ENCODE data around the gene TRMT11. TPM values are rescaled to one million over a fixed set of nuclear protein-coding genes. Genes with fewer than 3 reads are reported as not detected.

The TRMT11 gene
- polyA plus RNA-seq, 1 donor (not counting 4 experiments of a cell fraction or from before 2014, with no cell fraction given) = 23.0 TPM

DNA sequence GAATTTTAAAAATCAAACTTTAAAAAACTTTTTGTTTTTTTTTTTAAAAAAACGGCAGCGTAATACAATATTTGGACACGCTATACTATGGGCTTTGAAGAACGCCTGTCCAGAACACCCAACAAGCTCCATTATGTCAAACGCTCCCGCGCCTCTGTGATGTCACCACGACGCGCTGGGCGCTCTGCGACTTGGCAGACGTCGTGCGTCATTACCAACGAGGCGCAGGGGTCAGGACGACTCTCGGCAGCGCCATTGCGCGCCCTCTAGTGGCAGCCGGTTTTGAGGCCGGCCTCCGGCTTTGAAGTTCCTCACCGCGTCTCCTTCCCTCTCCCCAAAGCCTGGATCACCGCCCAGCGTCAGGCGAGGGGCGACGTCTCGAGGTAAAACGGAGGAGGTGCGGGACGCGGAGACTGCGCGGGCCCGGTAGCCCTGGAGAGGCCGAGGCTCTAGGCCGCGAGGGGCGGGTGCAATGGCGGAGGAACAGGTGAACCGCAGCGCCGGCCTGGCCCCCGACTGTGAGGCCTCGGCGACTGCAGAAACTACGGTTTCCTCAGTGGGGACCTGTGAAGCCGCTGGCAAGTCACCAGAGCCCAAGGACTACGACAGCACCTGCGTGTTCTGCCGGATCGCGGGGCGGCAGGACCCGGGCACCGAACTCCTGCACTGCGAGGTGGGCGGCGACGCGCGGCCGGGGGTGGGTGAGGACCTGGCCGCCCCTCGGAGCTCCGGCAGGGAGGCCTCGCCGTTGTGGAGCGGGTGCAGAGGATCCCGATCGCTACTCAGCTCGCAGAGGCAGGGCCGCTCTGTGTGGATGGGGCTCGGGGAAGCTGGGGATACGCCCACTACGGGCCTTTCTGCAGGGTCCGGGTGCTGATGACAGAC is 29.6 kb upstream of the TRMT11 start, which contains the start of gene HINT3:
TSS of gene HINT3 (plus strand) at position 265 of the 885 bp plus-strand sequence. CDS start at position 473, 208 bp downstream.
- H4K20me1 ChIP-seq (ENCODE audit: control insufficient read depth, extremely low read depth, insufficient read depth, low read length) = no peaks in the 10 kb centered on the region
- H3K9me1 ChIP-seq (ENCODE audit: control insufficient read depth, extremely low read depth, insufficient read depth, low read length) = no peaks in the 10 kb centered on the region
- dilution Hi-C loops (cut with MboI; ENCODE audit: extremely low pct_ligation_motif_present, low sequenced_read_pairs) = no loop called here
- peaks cover 16% of the 10 kb centered on the region for H3K4me1 ChIP-seq (ENCODE audit: control insufficient read depth, extremely low read depth, insufficient read depth, low read length)
- H3K4me2 ChIP-seq (ENCODE audit: control insufficient read depth, extremely low read depth, insufficient read depth, low read depth, low read length) = peak within 1 kb of the TSS; percentile 97
- TF ChIP-seq, protein P1, sequence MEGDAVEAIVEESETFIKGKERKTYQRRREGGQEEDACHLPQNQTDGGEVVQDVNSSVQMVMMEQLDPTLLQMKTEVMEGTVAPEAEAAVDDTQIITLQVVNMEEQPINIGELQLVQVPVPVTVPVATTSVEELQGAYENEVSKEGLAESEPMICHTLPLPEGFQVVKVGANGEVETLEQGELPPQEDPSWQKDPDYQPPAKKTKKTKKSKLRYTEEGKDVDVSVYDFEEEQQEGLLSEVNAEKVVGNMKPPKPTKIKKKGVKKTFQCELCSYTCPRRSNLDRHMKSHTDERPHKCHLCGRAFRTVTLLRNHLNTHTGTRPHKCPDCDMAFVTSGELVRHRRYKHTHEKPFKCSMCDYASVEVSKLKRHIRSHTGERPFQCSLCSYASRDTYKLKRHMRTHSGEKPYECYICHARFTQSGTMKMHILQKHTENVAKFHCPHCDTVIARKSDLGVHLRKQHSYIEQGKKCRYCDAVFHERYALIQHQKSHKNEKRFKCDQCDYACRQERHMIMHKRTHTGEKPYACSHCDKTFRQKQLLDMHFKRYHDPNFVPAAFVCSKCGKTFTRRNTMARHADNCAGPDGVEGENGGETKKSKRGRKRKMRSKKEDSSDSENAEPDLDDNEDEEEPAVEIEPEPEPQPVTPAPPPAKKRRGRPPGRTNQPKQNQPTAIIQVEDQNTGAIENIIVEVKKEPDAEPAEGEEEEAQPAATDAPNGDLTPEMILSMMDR (optimal IDR thresholded peaks at IDR 0.05 in 1 of 3, IDR thresholded peaks at IDR 0.05 in 1 of 3, conservative IDR thresholded peaks at IDR 0.05 in 1 of 3; ENCODE audit: extremely low read depth in 1 of 3, insufficient read depth in 2 of 3, low read length in 3 of 3) = peak; percentile 91 to 98 (median 93)
- no peak for TF ChIP-seq EZH2 (IDR thresholded peaks at IDR 0.05; ENCODE audit: low read length)
- FAIRE-seq (no peak), DNase-seq (ENCODE audit: low read depth, low spot score) (no peak)
- H3K27ac ChIP-seq (ENCODE audit: control insufficient read depth, insufficient read depth, low read length) = peak within 1 kb of the TSS; percentile 78
- H3K27me3 ChIP-seq (ENCODE audit: control insufficient read depth, extremely low read depth, insufficient read depth, low read length) = no peaks in the 10 kb centered on the region
- no peaks in the 10 kb centered on the region for H3K36me3 ChIP-seq (ENCODE audit: control insufficient read depth in 2 of 2, extremely low read depth in 1 of 2, insufficient read depth in 2 of 2, low read length in 2 of 2)
- peak within 1 kb of the TSS; percentile 81 for H3K4me3 ChIP-seq (ENCODE audit: control insufficient read depth in 2 of 3, extremely low read depth in 1 of 3, insufficient read depth in 2 of 3, low read depth in 1 of 3, low read length in 3 of 3)
- no peaks in the 10 kb centered on the region for H3K79me2 ChIP-seq (ENCODE audit: control insufficient read depth, insufficient read depth, low read length)
- peak within 1 kb of the TSS; percentile 95 for H2AFZ ChIP-seq (ENCODE audit: control insufficient read depth, low read length)
- H3K9me3 ChIP-seq (ENCODE audit: control insufficient read depth, low read depth, low read length) = no peaks in the 10 kb centered on the region
- peak within 1 kb of the TSS; percentile 88 for H3K9ac ChIP-seq (ENCODE audit: control insufficient read depth, extremely low read depth, insufficient read depth, low read length)

DNA sequence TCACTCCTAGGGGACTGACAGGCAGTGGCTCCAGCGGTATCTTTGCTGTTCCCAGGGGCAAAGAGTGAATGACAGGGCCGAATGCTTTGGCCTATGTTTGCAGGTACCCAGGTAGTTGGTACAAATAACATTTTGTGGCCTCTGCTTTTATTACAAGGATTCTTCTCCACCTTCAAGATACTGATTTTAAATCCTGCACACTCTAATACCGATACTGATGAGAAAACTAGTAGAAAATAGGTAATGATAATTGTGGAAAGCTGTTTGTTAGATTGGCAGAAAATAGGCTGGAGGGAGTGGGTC is 29.0 kb upstream of the TRMT11 start:
- no peak for FAIRE-seq
- H3K9me1 ChIP-seq (ENCODE audit: control insufficient read depth, extremely low read depth, insufficient read depth, low read length) = no peaks in the 10 kb centered on the region
- peaks cover 16% of the 10 kb centered on the region for H3K4me1 ChIP-seq (ENCODE audit: control insufficient read depth, extremely low read depth, insufficient read depth, low read length)
- TF ChIP-seq EZH2 (IDR thresholded peaks at IDR 0.05; ENCODE audit: low read length) = no peak
- TF ChIP-seq, protein P1 (optimal IDR thresholded peaks at IDR 0.05 in 1 of 3, IDR thresholded peaks at IDR 0.05 in 1 of 3, conservative IDR thresholded peaks at IDR 0.05 in 1 of 3; ENCODE audit: extremely low read depth in 1 of 3, insufficient read depth in 2 of 3, low read length in 3 of 3) = no peak
- H3K4me2 ChIP-seq (ENCODE audit: control insufficient read depth, extremely low read depth, insufficient read depth, low read depth, low read length) = peak overlapping the region; percentile 97
- H3K4me3 ChIP-seq (ENCODE audit: control insufficient read depth in 2 of 3, extremely low read depth in 1 of 3, insufficient read depth in 2 of 3, low read depth in 1 of 3, low read length in 3 of 3) = peak overlapping the region; percentile 81
- no peaks in the 10 kb centered on the region for H3K79me2 ChIP-seq (ENCODE audit: control insufficient read depth, insufficient read depth, low read length)
- peak overlapping the region; percentile 78 for H3K27ac ChIP-seq (ENCODE audit: control insufficient read depth, insufficient read depth, low read length)
- no peak for DNase-seq (ENCODE audit: low read depth, low spot score)
- H3K9me3 ChIP-seq (ENCODE audit: control insufficient read depth, low read depth, low read length) = no peaks in the 10 kb centered on the region
- no peaks in the 10 kb centered on the region for H4K20me1 ChIP-seq (ENCODE audit: control insufficient read depth, extremely low read depth, insufficient read depth, low read length)
- H3K27me3 ChIP-seq (ENCODE audit: control insufficient read depth, extremely low read depth, insufficient read depth, low read length) = no peaks in the 10 kb centered on the region
- dilution Hi-C loops (cut with MboI; ENCODE audit: extremely low pct_ligation_motif_present, low sequenced_read_pairs) = no loop called here
- H3K36me3 ChIP-seq (ENCODE audit: control insufficient read depth in 2 of 2, extremely low read depth in 1 of 2, insufficient read depth in 2 of 2, low read length in 2 of 2) = no peaks in the 10 kb centered on the region
- peak overlapping the region; percentile 88 for H3K9ac ChIP-seq (ENCODE audit: control insufficient read depth, extremely low read depth, insufficient read depth, low read length)
- H2AFZ ChIP-seq (ENCODE audit: control insufficient read depth, low read length) = peak overlapping the region; percentile 95
